Measurements from ENCODE around the gene PPP2R2D. TPM values are rescaled to one million over a fixed set of nuclear protein-coding genes. Genes with fewer than 3 reads are reported as not detected.
"Not testable (repeated sequence)": the region's sequence is repeated elsewhere in the genome, so short reads cannot be mapped to it uniquely, and the experiment has no call there.

The PPP2R2D gene
- total and polyA plus RNA-seq, 4 experiments from 2014 or later, result 25.7 to 49.2 (median 41.7) TPM

- H3K27me3 ChIP-seq (ENCODE audit: insufficient read depth, low read length); H3K4me3 ChIP-seq (ENCODE audit: low read length in 2 of 2); H3K4me1 Mint-ChIP-seq; POLR2A ChIA-PET (ENCODE audit: partially characterized antibody); H3K4me1 ChIP-seq (ENCODE audit: insufficient read depth, low read length); DNase-seq; H3K27ac ChIP-seq (ENCODE audit: low read depth, low read length); H3K9me3 Mint-ChIP-seq; H3K9me3 ChIP-seq (ENCODE audit: control insufficient read depth in 1 of 2, low read length in 2 of 2); H3K36me3 ChIP-seq (ENCODE audit: insufficient read depth, low read length); H3K4me3 Mint-ChIP-seq; H3K36me3 Mint-ChIP-seq: not testable (repeated sequence)
- CTCF ChIA-PET (ENCODE audit: partially characterized antibody), result interaction anchor here (1.2 to 1.3 kb wide), 2 partner anchors 135 to 139 kb away, joined by 3 to 5 read pairs; no protein-coding TSS in a partner anchor
- Mint-ChIP-seq H3K27me3 (peaks cover 8 to 17% of the 10 kb centered on the region in 2 donors), H3K27ac (peak overlapping the region in 3 of 7 donors; percentile 46 to 52 (median 47))
- intact Hi-C loops (cut with micrococcal nuclease), result loop anchor here (2.0 kb wide), 1 partner anchor 17 kb away; the partner anchor contains the start of gene PPP2R2D
Observed at GRCh38 chr10:131883621-131884393, 17.0 kb upstream of the PPP2R2D start.

- Histone ChIP-seq H3K27ac (ENCODE audit: low read depth, low read length) (no peak overlapping the region), H3K9me3 (ENCODE audit: control insufficient read depth in 1 of 2, low read length in 2 of 2) (no peaks in the 10 kb centered on the region), H3K27me3 (ENCODE audit: insufficient read depth, low read length) (no peaks in the 10 kb centered on the region), H3K36me3 (ENCODE audit: insufficient read depth, low read length) (no peaks in the 10 kb centered on the region), H3K4me3 (ENCODE audit: low read length in 2 of 2) (no peak overlapping the region), H3K4me1 (ENCODE audit: insufficient read depth, low read length) (peaks cover 4% of the 10 kb centered on the region)
- no peaks in the 10 kb centered on the region for H3K36me3 Mint-ChIP-seq
- H3K4me3 Mint-ChIP-seq, result no peak overlapping the region
- H3K27ac Mint-ChIP-seq, result peak overlapping the region in 2 of 7 donors; percentile 33 to 46
- ChIA-PET CTCF (ENCODE audit: partially characterized antibody) (interaction anchor here (0.7 to 5.4 kb wide), 34 partner anchors 11 to 257 kb away, joined by 3 to 119 read pairs (median 4); partner anchors contain the start of genes BNIP3 and PPP2R2D), POLR2A (ENCODE audit: partially characterized antibody) (interaction anchor here (1.3 kb wide), 1 partner anchor 137 kb away, joined by 8 read pairs; no protein-coding TSS in a partner anchor)
- H3K4me1 Mint-ChIP-seq, result peaks cover 0 to 5% (median 3%) of the 10 kb centered on the region in 4 donors
- peak; percentile 68 to 83 (median 78) for DNase-seq
- H3K27me3 Mint-ChIP-seq, result peaks cover 6 to 11% of the 10 kb centered on the region in 2 donors
- peaks cover 0 to 4% (median 0%) of the 10 kb centered on the region in 8 donors for H3K9me3 Mint-ChIP-seq
- intact Hi-C loops (cut with micrococcal nuclease), result loop anchor here (1.0 to 2.0 kb wide), 2 partner anchors 15 to 59 kb away; partner anchors contain the start of gene PPP2R2D
Observed at GRCh38 chr10:131885391-131886165, 15.2 kb upstream of the PPP2R2D start.

DNA sequence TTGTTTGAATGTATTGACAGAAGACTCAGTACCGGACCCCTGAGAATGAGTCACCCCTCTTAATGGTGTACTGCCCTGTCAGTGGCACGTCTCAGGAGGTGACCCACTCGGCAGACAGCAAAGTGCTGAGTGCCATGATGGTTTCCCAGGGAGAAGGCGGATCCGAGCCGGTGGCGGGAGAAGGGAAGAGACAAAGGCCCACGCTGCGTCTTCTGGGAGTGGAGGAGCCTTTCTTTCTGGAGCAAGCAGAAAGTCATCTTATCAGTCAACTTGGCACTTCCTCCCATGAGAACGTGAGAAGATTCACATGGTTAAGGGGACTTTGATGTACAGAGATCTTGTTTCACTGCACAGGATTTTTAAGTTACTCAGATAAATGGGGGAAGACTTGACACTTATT, 14.6 kb upstream of the PPP2R2D start:
- H3K27me3 Mint-ChIP-seq, result peaks cover 6 to 11% of the 10 kb centered on the region in 2 donors

DNA sequence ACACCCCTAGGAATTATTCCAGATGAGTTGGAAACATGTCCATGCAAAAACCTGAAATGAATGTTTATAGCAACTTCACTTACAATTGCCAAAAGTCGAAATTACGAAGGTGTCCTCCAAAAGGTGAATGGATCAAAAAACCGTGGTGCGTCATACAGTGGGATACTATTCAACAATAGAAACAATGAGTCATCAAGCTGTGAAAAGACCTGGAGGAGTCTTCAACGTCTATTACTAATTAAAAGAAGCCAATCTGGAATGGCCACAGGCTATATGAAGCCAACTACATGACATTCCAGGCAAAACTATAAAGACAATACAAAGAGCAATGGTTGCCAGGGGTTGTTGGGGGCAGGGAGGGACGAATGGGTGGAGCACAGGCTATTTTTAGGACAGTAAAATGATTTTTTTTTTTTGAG, 12.6 kb upstream of the PPP2R2D start:
- no peak overlapping the region for H3K4me3 Mint-ChIP-seq
- ChIA-PET POLR2A (ENCODE audit: partially characterized antibody) (no interaction called here), CTCF (ENCODE audit: partially characterized antibody) (interaction anchor here (0.8 to 5.4 kb wide), 3 partner anchors 56 to 254 kb away, joined by 3 to 119 read pairs (median 15); no protein-coding TSS in a partner anchor)
- no peak for DNase-seq
- Histone ChIP-seq H3K9me3 (ENCODE audit: control insufficient read depth in 1 of 2, low read length in 2 of 2) (no peaks in the 10 kb centered on the region), H3K4me1 (ENCODE audit: insufficient read depth, low read length) (peaks cover 4% of the 10 kb centered on the region), H3K27ac (ENCODE audit: low read depth, low read length) (no peak overlapping the region), H3K4me3 (ENCODE audit: low read length in 2 of 2) (no peak overlapping the region), H3K27me3 (ENCODE audit: insufficient read depth, low read length) (no peaks in the 10 kb centered on the region), H3K36me3 (ENCODE audit: insufficient read depth, low read length) (no peaks in the 10 kb centered on the region)
- H3K27ac Mint-ChIP-seq, result no peak overlapping the region
- H3K9me3 Mint-ChIP-seq, result no peaks in the 10 kb centered on the region
- H3K27me3 Mint-ChIP-seq, result peaks cover 6 to 11% of the 10 kb centered on the region in 2 donors
- peaks cover 0 to 5% (median 3%) of the 10 kb centered on the region in 4 donors for H3K4me1 Mint-ChIP-seq
- intact Hi-C loops (cut with micrococcal nuclease), result no loop called here
- H3K36me3 Mint-ChIP-seq, result no peaks in the 10 kb centered on the region

More for the DNA sequence above, 14.6 kb upstream of the PPP2R2D start:
- peaks cover 0 to 5% (median 3%) of the 10 kb centered on the region in 4 donors for H3K4me1 Mint-ChIP-seq
- no peak overlapping the region for H3K27ac ChIP-seq (ENCODE audit: low read depth, low read length)
- CTCF ChIA-PET (ENCODE audit: partially characterized antibody), result interaction anchor here (0.7 to 5.4 kb wide), 27 partner anchors 10 to 256 kb away, joined by 3 to 119 read pairs (median 5); partner anchors contain the start of genes BNIP3 and PPP2R2D
- DNase-seq, result no peak
- H3K27me3 ChIP-seq (ENCODE audit: insufficient read depth, low read length), result no peaks in the 10 kb centered on the region
- H3K9me3 ChIP-seq (ENCODE audit: control insufficient read depth in 1 of 2, low read length in 2 of 2), result no peaks in the 10 kb centered on the region
- H3K4me3 ChIP-seq (ENCODE audit: low read length in 2 of 2), result no peak overlapping the region
- intact Hi-C loops (cut with micrococcal nuclease), result no loop called here
- peaks cover 4% of the 10 kb centered on the region for H3K4me1 ChIP-seq (ENCODE audit: insufficient read depth, low read length)
- H3K9me3 Mint-ChIP-seq, result no peaks in the 10 kb centered on the region
- POLR2A ChIA-PET (ENCODE audit: partially characterized antibody), result interaction anchor here (1.3 kb wide), 1 partner anchor 137 kb away, joined by 8 read pairs; no protein-coding TSS in a partner anchor
- no peaks in the 10 kb centered on the region for H3K36me3 ChIP-seq (ENCODE audit: insufficient read depth, low read length)
- no peaks in the 10 kb centered on the region for H3K36me3 Mint-ChIP-seq
- H3K4me3 Mint-ChIP-seq, result no peak overlapping the region
- H3K27ac Mint-ChIP-seq, result no peak overlapping the region

DNA sequence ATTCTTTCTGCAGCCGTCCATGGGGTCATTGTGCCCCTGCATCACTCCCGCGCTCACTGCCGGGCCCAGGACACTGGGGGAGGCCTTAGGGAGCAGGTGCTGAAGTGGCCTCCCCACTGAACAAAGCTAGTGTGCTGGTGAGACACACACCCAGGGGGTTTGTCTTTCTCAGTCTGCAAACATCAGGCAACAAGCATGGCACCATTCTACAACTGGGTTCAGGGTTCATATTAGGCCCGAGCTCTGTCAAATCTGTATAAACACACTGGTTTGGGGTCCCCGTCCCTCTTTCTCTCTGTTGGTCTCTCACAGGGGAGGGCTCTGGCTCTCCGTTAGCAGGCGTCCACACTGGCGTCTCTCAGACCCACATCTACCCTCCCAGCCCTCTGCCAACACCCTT, 11.1 kb upstream of the PPP2R2D start:
- intact Hi-C loops (cut with micrococcal nuclease), result no loop called here
- H3K36me3 Mint-ChIP-seq, result no peaks in the 10 kb centered on the region
- no peaks in the 10 kb centered on the region for H3K36me3 ChIP-seq (ENCODE audit: insufficient read depth, low read length)
- no peak overlapping the region for H3K4me3 ChIP-seq (ENCODE audit: low read length in 2 of 2)
- no peaks in the 10 kb centered on the region for H3K27me3 ChIP-seq (ENCODE audit: insufficient read depth, low read length)
- H3K9me3 Mint-ChIP-seq, result no peaks in the 10 kb centered on the region
- no peak overlapping the region for H3K4me3 Mint-ChIP-seq
- no peak overlapping the region for H3K27ac Mint-ChIP-seq
- H3K27ac ChIP-seq (ENCODE audit: low read depth, low read length), result no peak overlapping the region
- ChIA-PET POLR2A (ENCODE audit: partially characterized antibody) (no interaction called here), CTCF (ENCODE audit: partially characterized antibody) (interaction anchor here (5.4 kb wide), 1 partner anchor 133 kb away, joined by 119 read pairs; no protein-coding TSS in a partner anchor)
- peaks cover 4% of the 10 kb centered on the region for H3K4me1 ChIP-seq (ENCODE audit: insufficient read depth, low read length)
- peaks cover 6 to 7% of the 10 kb centered on the region in 2 donors for H3K27me3 Mint-ChIP-seq
- DNase-seq, result no peak
- no peaks in the 10 kb centered on the region for H3K9me3 ChIP-seq (ENCODE audit: control insufficient read depth in 1 of 2, low read length in 2 of 2)
- peaks cover 0 to 5% (median 3%) of the 10 kb centered on the region in 4 donors for H3K4me1 Mint-ChIP-seq

DNA sequence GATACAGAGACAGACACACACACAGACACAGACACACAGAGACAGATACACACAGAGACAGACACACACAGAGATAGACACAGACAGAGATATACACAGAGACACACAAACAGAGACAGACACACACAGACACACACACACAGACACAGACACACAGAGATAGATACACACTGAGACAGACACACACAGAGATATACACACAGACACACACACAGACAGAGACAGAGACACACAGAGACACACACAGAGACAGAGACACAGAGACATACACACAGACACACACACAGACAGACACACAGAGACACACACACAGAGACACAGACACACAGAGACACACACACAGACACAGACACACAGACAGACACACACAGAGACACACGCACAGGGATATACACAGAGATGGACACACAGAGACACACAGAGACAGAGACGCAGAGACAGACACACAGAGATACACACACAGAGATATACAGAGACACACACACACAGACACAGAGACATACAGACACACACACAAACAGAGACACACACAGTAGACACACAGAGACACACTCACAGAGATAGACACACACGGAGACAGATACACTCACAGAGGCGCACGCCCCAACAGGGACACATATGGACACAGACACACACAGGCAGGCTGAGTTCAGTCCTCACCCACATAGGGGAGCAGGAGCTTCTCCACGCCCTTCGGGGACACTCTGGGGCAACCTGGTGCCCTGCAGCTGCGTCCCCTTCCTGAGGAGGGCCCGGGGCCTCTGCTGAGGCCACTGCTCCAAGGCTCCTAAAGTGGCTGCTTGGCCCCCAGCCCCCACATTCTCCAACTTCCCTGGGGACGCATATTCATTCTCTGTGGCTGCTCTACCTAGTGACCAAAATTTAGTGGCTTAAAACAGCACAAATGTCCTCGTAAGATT, 10.3 kb upstream of the PPP2R2D start:
- Mint-ChIP-seq H3K4me3 (no peak overlapping the region), H3K4me1 (peaks cover under 1 to 7% (median 2%) of the 10 kb centered on the region in 4 donors), H3K9me3 (no peaks in the 10 kb centered on the region), H3K27ac (no peak overlapping the region), H3K27me3 (peaks cover 3 to 5% of the 10 kb centered on the region in 2 donors), H3K36me3 (no peaks in the 10 kb centered on the region)
- Histone ChIP-seq H3K4me3 (ENCODE audit: low read length in 2 of 2) (no peak overlapping the region), H3K27ac (ENCODE audit: low read depth, low read length) (no peak overlapping the region), H3K27me3 (ENCODE audit: insufficient read depth, low read length) (no peaks in the 10 kb centered on the region), H3K36me3 (ENCODE audit: insufficient read depth, low read length) (no peaks in the 10 kb centered on the region), H3K9me3 (ENCODE audit: control insufficient read depth in 1 of 2, low read length in 2 of 2) (no peaks in the 10 kb centered on the region), H3K4me1 (ENCODE audit: insufficient read depth, low read length) (peaks cover 2% of the 10 kb centered on the region)
- no peak for DNase-seq
- CTCF ChIA-PET (ENCODE audit: partially characterized antibody), result interaction anchor here (5.4 kb wide), 1 partner anchor 132 kb away, joined by 119 read pairs; no protein-coding TSS in a partner anchor
- POLR2A ChIA-PET (ENCODE audit: partially characterized antibody), result no interaction called here
- intact Hi-C loops (cut with micrococcal nuclease), result no loop called here
